ENCODE measurements around the gene GRM7. TPM values are rescaled to one million over a fixed set of nuclear protein-coding genes. Genes with fewer than 3 reads are reported as not detected.

The GRM7 gene
- total RNA-seq, 3 donors from 2014 or later, result 0.59 to 1.3 (median 1.1) TPM

GRCh38 chr3:7728566-7729519 lies 867.9 kb downstream of the GRM7 start:
- Histone ChIP-seq H3K36me3 (no peaks in the 10 kb centered on the region), H3K4me3 (no peak overlapping the region), H3K4me1 (no peaks in the 10 kb centered on the region), H3K27me3 (no peaks in the 10 kb centered on the region), H3K27ac (no peak overlapping the region), H3K9me3 (peaks cover 0 to 4% of the 10 kb centered on the region in 2 donors)
- no peak for TF ChIP-seq POLR2AphosphoS5 (IDR thresholded peaks at IDR 0.05)
- no peak for TF ChIP-seq CTCF (IDR thresholded peaks at IDR 0.05)
- no peak for TF ChIP-seq POLR2A (IDR thresholded peaks at IDR 0.05)
- intact Hi-C loops (cut with DNase I; ENCODE audit: low total_unique reads), result no loop called here
- DNase-seq (ENCODE audit: low spot score in 2 of 2), result no peak

DNA sequence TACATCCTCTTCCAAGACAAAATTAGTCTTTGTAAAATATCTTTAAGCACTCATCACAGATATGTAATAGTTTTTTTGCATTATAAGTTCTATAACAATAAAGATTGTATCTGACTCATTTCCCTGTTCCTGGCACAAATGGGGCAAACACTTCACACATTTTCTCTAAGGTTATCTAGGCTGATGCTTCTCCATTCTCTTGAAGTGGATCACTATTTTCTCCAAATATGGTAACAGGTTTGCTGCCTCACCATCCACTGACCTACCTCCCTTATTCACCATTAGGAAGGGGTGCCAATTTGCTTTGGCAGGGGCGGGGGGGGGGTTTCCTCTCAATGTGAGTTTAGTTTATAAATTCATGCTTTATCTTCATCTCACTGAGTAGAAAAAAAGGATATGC lies 873.0 kb downstream of the GRM7 start:
- Histone ChIP-seq H3K36me3 (no peaks in the 10 kb centered on the region), H3K4me3 (no peak overlapping the region), H3K4me1 (no peaks in the 10 kb centered on the region), H3K27me3 (no peaks in the 10 kb centered on the region), H3K27ac (no peak overlapping the region), H3K9me3 (peaks cover 0 to 4% of the 10 kb centered on the region in 2 donors)
- intact Hi-C loops (cut with DNase I; ENCODE audit: low total_unique reads), result no loop called here
- DNase-seq (ENCODE audit: low spot score in 2 of 2), result no peak
- TF ChIP-seq POLR2A (IDR thresholded peaks at IDR 0.05) (no peak), CTCF (IDR thresholded peaks at IDR 0.05) (no peak), POLR2AphosphoS5 (IDR thresholded peaks at IDR 0.05) (no peak)

DNA sequence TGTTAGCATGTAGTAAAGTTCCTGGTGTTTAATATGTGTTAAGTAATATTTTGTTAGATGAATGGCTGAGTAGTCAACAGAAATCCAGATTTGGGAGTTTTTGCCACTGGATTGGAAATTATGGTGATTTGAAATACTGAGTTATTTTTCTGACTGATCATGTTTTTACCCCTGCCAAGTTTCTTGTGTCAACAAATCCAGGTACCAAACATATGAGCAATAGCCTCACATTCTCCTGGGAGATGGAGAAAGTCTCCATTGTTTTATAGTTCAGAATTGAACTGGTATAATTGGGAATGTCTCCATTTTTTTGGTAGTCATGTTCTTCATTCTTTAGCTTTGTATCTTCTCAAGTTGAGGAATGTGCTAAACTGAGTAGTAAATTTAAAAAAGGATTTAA lies 873.5 kb downstream of the GRM7 start:
- TF ChIP-seq POLR2AphosphoS5 (IDR thresholded peaks at IDR 0.05) (no peak), CTCF (IDR thresholded peaks at IDR 0.05) (no peak), POLR2A (IDR thresholded peaks at IDR 0.05) (no peak)
- Histone ChIP-seq H3K4me3 (no peak overlapping the region), H3K27ac (no peak overlapping the region), H3K27me3 (no peaks in the 10 kb centered on the region), H3K36me3 (no peaks in the 10 kb centered on the region), H3K4me1 (no peaks in the 10 kb centered on the region), H3K9me3 (peaks cover 0 to 4% of the 10 kb centered on the region in 2 donors)
- no peak for DNase-seq (ENCODE audit: low spot score in 2 of 2)
- intact Hi-C loops (cut with DNase I; ENCODE audit: low total_unique reads), result no loop called here

DNA sequence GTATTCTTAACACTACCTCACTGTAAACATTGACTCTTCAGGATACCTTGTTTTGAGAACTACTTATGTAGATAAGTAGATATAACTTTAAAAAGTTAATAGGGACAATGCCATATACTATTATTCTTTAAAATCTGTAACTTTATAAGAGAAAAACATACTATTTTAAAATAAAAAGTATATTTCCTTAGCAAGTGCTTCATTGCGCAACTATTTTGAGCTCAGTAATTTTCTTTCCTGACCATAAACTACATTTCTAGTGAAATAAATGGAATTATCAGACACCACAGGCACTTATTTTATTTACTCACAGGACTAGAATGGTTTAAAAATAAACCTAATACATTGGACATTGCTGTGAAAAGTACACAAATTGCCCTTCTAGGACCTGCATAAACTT lies 876.3 kb downstream of the GRM7 start:
- Histone ChIP-seq H3K27ac (no peak overlapping the region), H3K4me3 (no peak overlapping the region), H3K27me3 (no peaks in the 10 kb centered on the region), H3K4me1 (no peaks in the 10 kb centered on the region), H3K36me3 (no peaks in the 10 kb centered on the region), H3K9me3 (no peaks in the 10 kb centered on the region)
- intact Hi-C loops (cut with DNase I; ENCODE audit: low total_unique reads), result no loop called here
- no peak for DNase-seq (ENCODE audit: low spot score in 2 of 2)
- TF ChIP-seq CTCF (IDR thresholded peaks at IDR 0.05), result no peak
- TF ChIP-seq POLR2A (IDR thresholded peaks at IDR 0.05), result no peak
- no peak for TF ChIP-seq POLR2AphosphoS5 (IDR thresholded peaks at IDR 0.05)

- TF ChIP-seq POLR2AphosphoS5 (IDR thresholded peaks at IDR 0.05) (no peak), CTCF (IDR thresholded peaks at IDR 0.05) (no peak), POLR2A (IDR thresholded peaks at IDR 0.05) (no peak)
- Histone ChIP-seq H3K27ac (no peak overlapping the region), H3K36me3 (no peaks in the 10 kb centered on the region), H3K9me3 (no peaks in the 10 kb centered on the region), H3K27me3 (no peaks in the 10 kb centered on the region), H3K4me1 (no peaks in the 10 kb centered on the region), H3K4me3 (no peak overlapping the region)
- no peak for DNase-seq (ENCODE audit: low spot score in 2 of 2)
- intact Hi-C loops (cut with DNase I; ENCODE audit: low total_unique reads), result no loop called here
These were observed 878.8 kb downstream of the GRM7 start for GRCh38 chr3:7739754-7740153.
